ENCODE results near the gene GRPEL1. TPM values are rescaled to one million over a fixed set of nuclear protein-coding genes. Genes with fewer than 3 reads are reported as not detected.

GRPEL1 gene
- total RNA-seq, 1 donor from 2014 or later: 24.1 TPM

GRCh38 chr4:7043284-7044136, 24.4 kb downstream of the GRPEL1 start, which contains the start of gene TADA2B:
Gene TADA2B (plus strand): TSS chr4:7043372. CDS start chr4:7043580, 208 bp downstream.
- DNase-seq (ENCODE audit: low spot score): no peak
- TF ChIP-seq, protein P1, sequence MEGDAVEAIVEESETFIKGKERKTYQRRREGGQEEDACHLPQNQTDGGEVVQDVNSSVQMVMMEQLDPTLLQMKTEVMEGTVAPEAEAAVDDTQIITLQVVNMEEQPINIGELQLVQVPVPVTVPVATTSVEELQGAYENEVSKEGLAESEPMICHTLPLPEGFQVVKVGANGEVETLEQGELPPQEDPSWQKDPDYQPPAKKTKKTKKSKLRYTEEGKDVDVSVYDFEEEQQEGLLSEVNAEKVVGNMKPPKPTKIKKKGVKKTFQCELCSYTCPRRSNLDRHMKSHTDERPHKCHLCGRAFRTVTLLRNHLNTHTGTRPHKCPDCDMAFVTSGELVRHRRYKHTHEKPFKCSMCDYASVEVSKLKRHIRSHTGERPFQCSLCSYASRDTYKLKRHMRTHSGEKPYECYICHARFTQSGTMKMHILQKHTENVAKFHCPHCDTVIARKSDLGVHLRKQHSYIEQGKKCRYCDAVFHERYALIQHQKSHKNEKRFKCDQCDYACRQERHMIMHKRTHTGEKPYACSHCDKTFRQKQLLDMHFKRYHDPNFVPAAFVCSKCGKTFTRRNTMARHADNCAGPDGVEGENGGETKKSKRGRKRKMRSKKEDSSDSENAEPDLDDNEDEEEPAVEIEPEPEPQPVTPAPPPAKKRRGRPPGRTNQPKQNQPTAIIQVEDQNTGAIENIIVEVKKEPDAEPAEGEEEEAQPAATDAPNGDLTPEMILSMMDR (IDR thresholded peaks at IDR 0.05): no peak
- peak within 1 kb of the TSS; percentile 97 for H3K27ac Mint-ChIP-seq (ENCODE audit: unreplicated experiment)
- H3K4me3 Mint-ChIP-seq (ENCODE audit: unreplicated experiment): peak within 1 kb of the TSS; percentile 88
- no peaks in the 10 kb centered on the region for H3K27me3 Mint-ChIP-seq (ENCODE audit: low read depth)
- H3K36me3 Mint-ChIP-seq (ENCODE audit: low read depth): no peaks in the 10 kb centered on the region
- H3K9me3 Mint-ChIP-seq (ENCODE audit: low read depth): no peaks in the 10 kb centered on the region
- peaks cover 38% of the 10 kb centered on the region for H3K4me1 Mint-ChIP-seq (ENCODE audit: low read depth)

DNA sequence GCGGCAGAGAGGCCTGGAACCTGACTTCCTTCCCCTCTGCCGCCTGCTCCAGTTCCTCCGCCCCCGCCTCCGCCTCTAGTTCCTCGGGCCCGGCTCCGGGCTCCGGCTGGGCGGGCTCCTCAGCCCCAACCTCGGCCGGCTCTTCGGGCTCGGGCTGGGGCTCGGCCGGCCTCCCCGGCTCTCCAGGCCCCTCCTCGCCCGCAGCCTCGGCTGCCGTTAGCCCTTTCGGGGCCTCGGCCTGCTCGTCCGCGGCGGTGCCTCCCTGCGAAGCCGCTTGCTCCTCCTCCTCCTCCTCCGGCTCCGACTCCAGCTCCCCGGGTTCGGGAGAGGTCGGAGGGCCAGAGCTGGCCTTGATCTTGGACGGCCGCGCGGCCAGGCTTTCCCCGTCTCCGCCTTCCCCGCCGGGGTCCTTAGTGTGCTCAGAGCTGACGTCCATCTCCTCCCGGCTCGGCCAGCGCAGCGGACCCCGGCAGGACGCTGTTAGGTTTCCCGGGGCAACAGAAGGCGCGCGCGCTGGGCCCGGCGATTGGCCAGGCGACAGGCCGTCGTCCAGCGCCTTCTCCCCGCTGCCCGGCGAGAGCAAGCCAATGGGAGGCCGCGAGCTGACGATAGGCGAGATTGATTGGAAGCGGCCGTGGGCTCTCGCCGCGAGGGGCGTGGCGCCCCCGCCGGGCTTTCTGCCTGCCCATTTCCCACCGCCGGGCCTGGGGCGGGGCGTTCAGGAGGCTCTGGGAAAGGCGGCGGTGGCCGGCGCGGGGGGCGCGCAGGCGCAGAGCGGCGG, 25.2 kb downstream of the GRPEL1 start:
- Mint-ChIP-seq H3K4me1 (ENCODE audit: low read depth) (peaks cover 38% of the 10 kb centered on the region), H3K27ac (ENCODE audit: unreplicated experiment) (peak overlapping the region; percentile 97), H3K36me3 (ENCODE audit: low read depth) (no peaks in the 10 kb centered on the region), H3K4me3 (ENCODE audit: unreplicated experiment) (peak overlapping the region; percentile 88), H3K9me3 (ENCODE audit: low read depth) (no peaks in the 10 kb centered on the region), H3K27me3 (ENCODE audit: low read depth) (no peaks in the 10 kb centered on the region)
- DNase-seq (ENCODE audit: low spot score): peak; percentile 99
- TF ChIP-seq, protein P1 (IDR thresholded peaks at IDR 0.05): peak; percentile 59

GRCh38 chr4:7041801-7042502, 25.9 kb downstream of the GRPEL1 start:
- H3K9me3 Mint-ChIP-seq (ENCODE audit: low read depth): no peaks in the 10 kb centered on the region
- peak overlapping the region; percentile 97 for H3K27ac Mint-ChIP-seq (ENCODE audit: unreplicated experiment)
- H3K27me3 Mint-ChIP-seq (ENCODE audit: low read depth): no peaks in the 10 kb centered on the region
- TF ChIP-seq, protein P1 (IDR thresholded peaks at IDR 0.05): no peak
- peak overlapping the region; percentile 88 for H3K4me3 Mint-ChIP-seq (ENCODE audit: unreplicated experiment)
- H3K4me1 Mint-ChIP-seq (ENCODE audit: low read depth): peaks cover 45% of the 10 kb centered on the region
- DNase-seq (ENCODE audit: low spot score): no peak
- H3K36me3 Mint-ChIP-seq (ENCODE audit: low read depth): no peaks in the 10 kb centered on the region

DNA sequence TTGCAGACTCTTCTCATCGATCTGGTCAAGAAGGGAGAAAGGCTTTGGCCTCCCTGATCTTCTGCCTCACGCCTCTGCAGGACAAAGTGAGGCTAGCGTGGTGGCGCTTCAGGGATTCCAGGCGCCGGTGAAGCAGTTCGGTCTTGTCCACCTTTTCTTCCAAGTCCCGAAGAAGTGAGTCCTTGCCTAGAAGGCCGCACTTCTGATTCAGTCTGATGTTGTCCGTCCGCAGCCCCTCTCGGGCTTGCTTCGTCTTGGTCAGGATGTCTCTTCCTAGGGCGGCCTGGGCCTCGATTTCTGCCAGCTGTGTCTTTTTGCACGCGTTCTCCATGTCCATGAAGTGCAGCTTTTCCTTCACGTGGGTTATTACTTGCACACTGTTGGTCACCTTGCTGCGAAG, 26.6 kb downstream of the GRPEL1 start:
- H3K27ac Mint-ChIP-seq (ENCODE audit: unreplicated experiment): no peak overlapping the region
- H3K4me1 Mint-ChIP-seq (ENCODE audit: low read depth): peaks cover 46% of the 10 kb centered on the region
- H3K9me3 Mint-ChIP-seq (ENCODE audit: low read depth): no peaks in the 10 kb centered on the region
- TF ChIP-seq, protein P1 (IDR thresholded peaks at IDR 0.05): no peak
- no peak for DNase-seq (ENCODE audit: low spot score)
- no peaks in the 10 kb centered on the region for H3K36me3 Mint-ChIP-seq (ENCODE audit: low read depth)
- no peaks in the 10 kb centered on the region for H3K27me3 Mint-ChIP-seq (ENCODE audit: low read depth)
- H3K4me3 Mint-ChIP-seq (ENCODE audit: unreplicated experiment): no peak overlapping the region

DNA sequence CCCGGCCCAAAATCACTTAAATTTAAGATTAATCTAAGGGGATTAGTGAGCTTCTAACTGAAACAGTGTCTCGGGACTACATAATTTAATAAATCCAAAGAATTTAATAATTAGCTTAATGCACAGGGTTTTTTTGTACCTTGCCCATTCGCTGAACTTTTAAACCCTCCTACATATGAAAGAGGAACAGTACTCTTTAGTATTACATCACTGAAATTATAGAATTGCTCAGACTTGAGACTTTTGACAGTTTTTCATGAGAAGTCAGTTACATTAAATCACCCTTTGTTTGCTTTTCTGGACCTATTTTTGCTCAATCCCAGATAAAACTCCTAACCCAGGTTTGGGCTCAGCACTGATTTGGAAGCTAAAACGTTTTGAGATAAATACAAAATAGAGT, 27.1 kb downstream of the GRPEL1 start:
- Mint-ChIP-seq H3K27ac (ENCODE audit: unreplicated experiment) (no peak overlapping the region), H3K4me3 (ENCODE audit: unreplicated experiment) (no peak overlapping the region), H3K4me1 (ENCODE audit: low read depth) (peaks cover 42% of the 10 kb centered on the region), H3K9me3 (ENCODE audit: low read depth) (no peaks in the 10 kb centered on the region), H3K36me3 (ENCODE audit: low read depth) (no peaks in the 10 kb centered on the region), H3K27me3 (ENCODE audit: low read depth) (no peaks in the 10 kb centered on the region)
- no peak for DNase-seq (ENCODE audit: low spot score)
- TF ChIP-seq, protein P1 (IDR thresholded peaks at IDR 0.05): no peak
